Endothelial cell of umbilical vein (primary cell): ENCODE measurements around the gene SPTSSB. TPM values are rescaled to one million over a fixed set of nuclear protein-coding genes. Genes with fewer than 3 reads are reported as not detected.

Source experiments
- BruUV-seq: library from RNA; stranded (reverse); fragments of 400-500 nt; replicated peaks from 2 replicates; lab custom pipeline; 2021; lab: Mats Ljungman, UMichigan
- CTCF ChIA-PET: fragments of 300-600, 350-600 bp; sonication (Branson Sonifier 250); formaldehyde crosslinking; loops from one replicate; lab custom pipeline; 2021; ENCODE audit warnings: antibody characterized with exemption, inconsistent platforms; lab: Charles Lee
- POLR2A ChIA-PET: fragments of 300-600, 350-600 bp; sonication (Branson Sonifier 250); formaldehyde crosslinking; loops from one replicate; lab custom pipeline; 2021; ENCODE audit warnings: antibody characterized with exemption, inconsistent platforms; lab: Charles Lee
- DNase-seq: peaks from one replicate; pipeline ENCODE4 v3.0.0-alpha.2; 2011; ENCODE audit warnings: low read depth, low spot score
- FAIRE-seq: peaks from 2 replicates; lab custom pipeline; 2011; peaks lifted over from hg19 to GRCh38; lab: Jason Lieb, UNC
- H2AFZ ChIP-seq: 2 replicates; pipeline ENCODE4 v1.6.0; 2012; ENCODE audit warnings: low read depth, low read length, control low read depth, inconsistent platforms
- H3K27ac ChIP-seq: 2 replicates; pipeline ENCODE4 v1.5.1; 2011; ENCODE audit warnings: low read depth, mild to moderate bottlenecking, control low read depth, low read length, moderate library complexity; ENCODE audit not compliant: insufficient read depth
- H3K27me3 ChIP-seq, 2 experiments: 2 replicates each; pipeline versions ENCODE4 v1.6.0 to v1.6.1; 2011; ENCODE audit warnings: low read length in 2 of 2, mixed read lengths in 1 of 2; ENCODE audit not compliant: control insufficient read depth in 2 of 2, insufficient read depth in 2 of 2
- H3K36me3 ChIP-seq, 2 experiments: 2 replicates in 1 of 2; 3 replicates in 1 of 2; pipeline ENCODE4 v1.5.1; 2011; ENCODE audit warnings: low read length in 2 of 2, mild to moderate bottlenecking in 1 of 2, moderate library complexity in 1 of 2; ENCODE audit not compliant: control insufficient read depth in 2 of 2, insufficient read depth in 2 of 2; ENCODE audit errors: extremely low read depth in 1 of 2
- H3K4me1 ChIP-seq: 3 replicates; pipeline ENCODE4 v1.5.1; 2011; ENCODE audit warnings: mild to moderate bottlenecking, low read length; ENCODE audit not compliant: control insufficient read depth, insufficient read depth; ENCODE audit errors: extremely low read depth
- H3K4me2 ChIP-seq: 2 replicates; pipeline ENCODE4 v1.6.1; 2011; ENCODE audit warnings: low read length, control low read depth, mixed read lengths; ENCODE audit not compliant: insufficient read depth
- H3K4me3 ChIP-seq, 3 experiments: fragments of 200-600 bp in 1 of 3; sonication (generic), shearing (Covaris generic) in 1 of 3; replicated peaks in 1 of 3; 2 replicates each; pipeline ENCODE4 v1.5.1; 2011 to 2016; ENCODE audit warnings: control low read depth in 3 of 3, low read length in 3 of 3, mild to moderate bottlenecking in 2 of 3, inconsistent platforms in 1 of 3, low read depth in 1 of 3, moderate library complexity in 1 of 3; ENCODE audit not compliant: insufficient read depth in 1 of 3
- H3K79me2 ChIP-seq: 2 replicates; pipeline ENCODE4 v1.6.0; 2012; ENCODE audit warnings: low read length, inconsistent platforms; ENCODE audit not compliant: control insufficient read depth, insufficient read depth
- H3K9ac ChIP-seq: replicated peaks from 2 replicates; pipeline ENCODE3; 2011; ENCODE audit warnings: low read length, control low read depth; ENCODE audit not compliant: insufficient read depth; ENCODE audit errors: extremely low read depth
- H3K9me1 ChIP-seq: replicated peaks from 3 replicates; pipeline ENCODE4 v1.6.0; 2011; ENCODE audit warnings: mild to moderate bottlenecking, low read length; ENCODE audit not compliant: control insufficient read depth, insufficient read depth; ENCODE audit errors: extremely low read depth
- H3K9me3 ChIP-seq: replicated peaks from 2 replicates; pipeline ENCODE4 v1.5.1; 2012; ENCODE audit warnings: low read length, inconsistent platforms; ENCODE audit not compliant: control insufficient read depth, insufficient read depth
- H4K20me1 ChIP-seq: replicated peaks from 2 replicates; pipeline ENCODE3; 2011; ENCODE audit warnings: mild to moderate bottlenecking, low read length; ENCODE audit not compliant: control insufficient read depth, insufficient read depth; ENCODE audit errors: extremely low read depth
- CTCF ChIP-seq, 2 donors: IDR thresholded peaks; 1 replicate in 1 of 2; 2 replicates in 1 of 2; pipeline ENCODE4 v1.5.1; 2011; ENCODE audit warnings: low read length in 2 of 2, mild to moderate bottlenecking in 2 of 2, moderate library complexity in 2 of 2, control low read depth in 1 of 2, inconsistent platforms in 1 of 2, low read depth in 1 of 2; ENCODE audit not compliant: insufficient read depth in 1 of 2; ENCODE audit errors: extremely low read depth in 1 of 2
- EZH2 ChIP-seq: IDR thresholded peaks from 2 replicates; pipeline ENCODE4 v1.6.1; 2012; ENCODE audit warnings: borderline replicate concordance, low read depth, mild to moderate bottlenecking, moderate library complexity, low read length, inconsistent platforms; ENCODE audit not compliant: severe bottlenecking
- FOS ChIP-seq: IDR thresholded peaks from 2 replicates; pipeline ENCODE4 v1.6.1; 2011; ENCODE audit warnings: mild to moderate bottlenecking, low read length, moderate library complexity, borderline replicate concordance; ENCODE audit not compliant: insufficient read depth
- GATA2 ChIP-seq: IDR thresholded peaks from 2 replicates; pipeline ENCODE4 v1.7.0; 2011; ENCODE audit warnings: low read depth, mild to moderate bottlenecking, moderate library complexity, mixed read lengths, low read length; ENCODE audit not compliant: insufficient read length, insufficient read depth
- JUN ChIP-seq: IDR thresholded peaks from 2 replicates; pipeline ENCODE4 v1.6.1; 2011; ENCODE audit warnings: borderline replicate concordance, low read depth; ENCODE audit not compliant: insufficient read length, insufficient read depth
- MAX ChIP-seq: IDR thresholded peaks from 2 replicates; pipeline ENCODE4 v1.6.1; 2011; ENCODE audit not compliant: insufficient read depth, insufficient read length
- MYC ChIP-seq: IDR thresholded peaks from one replicate; pipeline ENCODE4 v1.6.1; 2011; ENCODE audit warnings: mild to moderate bottlenecking, low read depth, low read length
- POLR2A ChIP-seq: IDR thresholded peaks from 2 replicates; pipeline ENCODE4 v1.6.1; 2012; ENCODE audit warnings: low read depth, mild to moderate bottlenecking, control low read depth, low read length
- POLR2AphosphoS5 ChIP-seq: IDR thresholded peaks from 2 replicates; pipeline ENCODE4 v1.6.1; 2012; ENCODE audit warnings: low read depth, mild to moderate bottlenecking, control low read depth, low read length, moderate library complexity; ENCODE audit not compliant: insufficient read depth
- dilution Hi-C: fragments of 300-500 bp; cut with MboI; formaldehyde crosslinking; loops from one replicate; pipeline ENCODE4 v1.15.0; 2019; ENCODE audit warnings: low sequenced_read_pairs; ENCODE audit not compliant: extremely low pct_ligation_motif_present
- intact Hi-C: fragments of 100-400 bp; cut with micrococcal nuclease; formaldehyde crosslinking; loops from one replicate; pipeline ENCODE4 v1.10.0; 2022
- polyA plus RNA-seq, 4 experiments: library from polyadenylated mRNA; depleted of rRNA in 3 of 4; stranded (reverse) in 3 of 4; unstranded in 1 of 4; fragments of >200 nt; gene quantifications; 2 replicates each; pipeline versions ENCODE4 v1.2.1 to v1.2.3, GENCODE V29; 2011 to 2012; ENCODE audit warnings: missing spikeins in 1 of 4
- total RNA-seq: library from RNA; stranded (reverse); gene quantifications from 2 replicates; pipeline ENCODE4 v1.2.3, GENCODE V29; 2021

SPTSSB gene
- total and polyA plus RNA-seq, 2 donors (not counting 3 experiments of a cell fraction or from before 2014, with no cell fraction given): not detected

GRCh38 chr3:161413855-161414210 lies 42.5 kb upstream of the SPTSSB start:
- Histone ChIP-seq H3K27me3 (no peaks in the 10 kb centered on the region), H3K9me1 (no peaks in the 10 kb centered on the region), H3K9me3 (no peaks in the 10 kb centered on the region), H3K4me2 (no peak overlapping the region), H3K27ac (no peak overlapping the region), H2AFZ (no peak overlapping the region), H3K4me3 (no peak overlapping the region), H3K9ac (no peak overlapping the region), H3K79me2 (no peaks in the 10 kb centered on the region), H4K20me1 (no peaks in the 10 kb centered on the region), H3K36me3 (no peaks in the 10 kb centered on the region), H3K4me1 (peaks cover 19% of the 10 kb centered on the region)
- TF ChIP-seq MAX (no peak), POLR2AphosphoS5 (no peak), GATA2 (no peak), FOS (no peak), JUN (no peak), MYC (no peak), EZH2 (no peak), CTCF (IDR thresholded peaks at IDR 0.05; ENCODE audit: extremely low read depth in 1 of 2, insufficient read depth in 1 of 2, low read depth in 1 of 2, low read length in 2 of 2) (no peak), POLR2A (no peak)
- ChIA-PET POLR2A (no interaction called here), CTCF (interaction anchor here (1.0 kb wide), 1 partner anchor 457 kb away, joined by 3 read pairs; no protein-coding TSS in a partner anchor)
- FAIRE-seq (no peak), DNase-seq (no peak)
- no TSS peak for BruUV-seq
- dilution Hi-C loops (no loop called here), intact Hi-C loops (loop anchor here (2.0 kb wide), 1 partner anchor 147 kb away; no protein-coding TSS in a partner anchor)
